ENCODE results near the gene APLP1. TPM values are rescaled to one million over a fixed set of nuclear protein-coding genes. Genes with fewer than 3 reads are reported as not detected.
"Not testable (repeated sequence)": the region's sequence is repeated elsewhere in the genome, so short reads cannot be mapped to it uniquely, and the experiment has no call there.

Gene APLP1
- polyA plus RNA-seq, 1 experiment: 6.8 TPM

- CTCF ChIA-PET: no interaction called here
- POLR2A ChIA-PET: no interaction called here
- Histone ChIP-seq H3K4me3 (ENCODE audit: low read depth, low read length) (no peak within 1 kb of the TSS), H3K27ac (ENCODE audit: low read depth, low read length) (no peak within 1 kb of the TSS), H3K9me3 (ENCODE audit: control insufficient read depth, insufficient read depth, low read length) (no peaks in the 10 kb centered on the region), H3K27me3 (ENCODE audit: control insufficient read depth, insufficient read depth, low read length) (no peaks in the 10 kb centered on the region)
- TF ChIP-seq CTCF (IDR thresholded peaks at IDR 0.05; ENCODE audit: low read depth, low read length): no peak
- no peak for DNase-seq (ENCODE audit: low read depth, low spot score)
Observed at GRCh38 chr19:35908010-35908441, 39.7 kb downstream of the APLP1 start, which contains the start of gene TYROBP. Gene TYROBP (minus strand): TSS chr19:35908295. CDS start chr19:35908228, 67 bp downstream.

GRCh38 chr19:35908973-35909683 lies 40.8 kb downstream of the APLP1 start:
- no peak for DNase-seq (ENCODE audit: low read depth, low spot score)
- POLR2A ChIA-PET: no interaction called here
- Histone ChIP-seq H3K27me3 (ENCODE audit: control insufficient read depth, insufficient read depth, low read length) (no peaks in the 10 kb centered on the region), H3K27ac (ENCODE audit: low read depth, low read length) (no peak overlapping the region), H3K9me3 (ENCODE audit: control insufficient read depth, insufficient read depth, low read length) (no peaks in the 10 kb centered on the region), H3K4me3 (ENCODE audit: low read depth, low read length) (no peak overlapping the region)
- CTCF ChIA-PET: no interaction called here
- TF ChIP-seq CTCF (IDR thresholded peaks at IDR 0.05; ENCODE audit: low read depth, low read length): no peak

- Histone ChIP-seq H3K27ac (ENCODE audit: low read depth, low read length) (no peak overlapping the region), H3K9me3 (ENCODE audit: control insufficient read depth, insufficient read depth, low read length) (no peaks in the 10 kb centered on the region), H3K27me3 (ENCODE audit: control insufficient read depth, insufficient read depth, low read length) (no peaks in the 10 kb centered on the region), H3K4me3 (ENCODE audit: low read depth, low read length) (no peak overlapping the region)
- no peak for TF ChIP-seq CTCF (IDR thresholded peaks at IDR 0.05; ENCODE audit: low read depth, low read length)
- CTCF ChIA-PET: no interaction called here
- DNase-seq (ENCODE audit: low read depth, low spot score): no peak
- POLR2A ChIA-PET: no interaction called here
Observed at GRCh38 chr19:35909684-35910035, 41.3 kb downstream of the APLP1 start.

- POLR2A ChIA-PET; CTCF ChIA-PET; H3K9me3 ChIP-seq (ENCODE audit: control insufficient read depth, insufficient read depth, low read length); DNase-seq (ENCODE audit: low read depth, low spot score); H3K27ac ChIP-seq (ENCODE audit: low read depth, low read length); H3K4me3 ChIP-seq (ENCODE audit: low read depth, low read length); H3K27me3 ChIP-seq (ENCODE audit: control insufficient read depth, insufficient read depth, low read length): not testable (repeated sequence)
Observed at GRCh38 chr19:35910355-35910754, 42.0 kb downstream of the APLP1 start.

- Histone ChIP-seq H3K27me3 (ENCODE audit: control insufficient read depth, insufficient read depth, low read length) (no peaks in the 10 kb centered on the region), H3K4me3 (ENCODE audit: low read depth, low read length) (no peak overlapping the region), H3K27ac (ENCODE audit: low read depth, low read length) (no peak overlapping the region), H3K9me3 (ENCODE audit: control insufficient read depth, insufficient read depth, low read length) (no peaks in the 10 kb centered on the region)
- ChIA-PET POLR2A (no interaction called here), CTCF (interaction anchor here (1.2 kb wide), 1 partner anchor 29 kb away, joined by 4 read pairs; no protein-coding TSS in a partner anchor)
- DNase-seq (ENCODE audit: low read depth, low spot score): no peak
- no peak for TF ChIP-seq CTCF (IDR thresholded peaks at IDR 0.05; ENCODE audit: low read depth, low read length)
Observed at GRCh38 chr19:35911173-35911572, 42.8 kb downstream of the APLP1 start.
